ENCODE results near the gene FGF18.

- TF ChIP-seq CTCF (IDR thresholded peaks at IDR 0.05) (no peak), POLR2A (IDR thresholded peaks at IDR 0.05) (no peak)
These were observed 26.8 kb upstream of the FGF18 start for GRCh38 chr5:171392585-171393159.

Measured in heart left ventricle (tissue), 13 donors.